ENCODE results near the gene FBXL7.

FBXL7 gene

GRCh38 chr5:15655683-15656082, 155.7 kb downstream of the FBXL7 start:
- TF ChIP-seq CTCF (IDR thresholded peaks at IDR 0.05; ENCODE audit: insufficient read depth, low read depth, low read length, missing control alignments), result no peak
- H3K4me3 ChIP-seq (ENCODE audit: low read depth, low read length), result no peak overlapping the region
- DNase-seq (ENCODE audit: low read depth), result no peak

- TF ChIP-seq CTCF (IDR thresholded peaks at IDR 0.05; ENCODE audit: insufficient read depth, low read depth, low read length, missing control alignments), result no peak
- H3K4me3 ChIP-seq (ENCODE audit: low read depth, low read length), result no peak overlapping the region
- DNase-seq (ENCODE audit: low read depth), result no peak
Measured at GRCh38 chr5:15664961-15665360, 165.0 kb downstream of the FBXL7 start.

- H3K4me3 ChIP-seq (ENCODE audit: low read depth, low read length), result no peak overlapping the region
- DNase-seq (ENCODE audit: low read depth), result no peak
- TF ChIP-seq CTCF (IDR thresholded peaks at IDR 0.05; ENCODE audit: insufficient read depth, low read depth, low read length, missing control alignments), result no peak
Measured at GRCh38 chr5:15669826-15670225, 169.8 kb downstream of the FBXL7 start.

- no peak for TF ChIP-seq CTCF (IDR thresholded peaks at IDR 0.05; ENCODE audit: insufficient read depth, low read depth, low read length, missing control alignments)
- no peak overlapping the region for H3K4me3 ChIP-seq (ENCODE audit: low read depth, low read length)
- DNase-seq (ENCODE audit: low read depth), result no peak
Measured at GRCh38 chr5:15674716-15675115, 174.7 kb downstream of the FBXL7 start.

- H3K4me3 ChIP-seq (ENCODE audit: low read depth, low read length), result no peak overlapping the region
- no peak for DNase-seq (ENCODE audit: low read depth)
- TF ChIP-seq CTCF (IDR thresholded peaks at IDR 0.05; ENCODE audit: insufficient read depth, low read depth, low read length, missing control alignments), result no peak
Measured at GRCh38 chr5:15676591-15676990, 176.6 kb downstream of the FBXL7 start.

- H3K4me3 ChIP-seq (ENCODE audit: low read depth, low read length), result no peak overlapping the region
- no peak for DNase-seq (ENCODE audit: low read depth)
- no peak for TF ChIP-seq CTCF (IDR thresholded peaks at IDR 0.05; ENCODE audit: insufficient read depth, low read depth, low read length, missing control alignments)
Measured at GRCh38 chr5:15679161-15679560, 179.2 kb downstream of the FBXL7 start.

GRCh38 chr5:15680455-15680854, 180.5 kb downstream of the FBXL7 start:
- no peak for DNase-seq (ENCODE audit: low read depth)
- H3K4me3 ChIP-seq (ENCODE audit: low read depth, low read length), result no peak overlapping the region
- no peak for TF ChIP-seq CTCF (IDR thresholded peaks at IDR 0.05; ENCODE audit: insufficient read depth, low read depth, low read length, missing control alignments)

Data from GM12865 (cell line).